ENCODE results near the gene MIOX.

MIOX gene

DNA sequence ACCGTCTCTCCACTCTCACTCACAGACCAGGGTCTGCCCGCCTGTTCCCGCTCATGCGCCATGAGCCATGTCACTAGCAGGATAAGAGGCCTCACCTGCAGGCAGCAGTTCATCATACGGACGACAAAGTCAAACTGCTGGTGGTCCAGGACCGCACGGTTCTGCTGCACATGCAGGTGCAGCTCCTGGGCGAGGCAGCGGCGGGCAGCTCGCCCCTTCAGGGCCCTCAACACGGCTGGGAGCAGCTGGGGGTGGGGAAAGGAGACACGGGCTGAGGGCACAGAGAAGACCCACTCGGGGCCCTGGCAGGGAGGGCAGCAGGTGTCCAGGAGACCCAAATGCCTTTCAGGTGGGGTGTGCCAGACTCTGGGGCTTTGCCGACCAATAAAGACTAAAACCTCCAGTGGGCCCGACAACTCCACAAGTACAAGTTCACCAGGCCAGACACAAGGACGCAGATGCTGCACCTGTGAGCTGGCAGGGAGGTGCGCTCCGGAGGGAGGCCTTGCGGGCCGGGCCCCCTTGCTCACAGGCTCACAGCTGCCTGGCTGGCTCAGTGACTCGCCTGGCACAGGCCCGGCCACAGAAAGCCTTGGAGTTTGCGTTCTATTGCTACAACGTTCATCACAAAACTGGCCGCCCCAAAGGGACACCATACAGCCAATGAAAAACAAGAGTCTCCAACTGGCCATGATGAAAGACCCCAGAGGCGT lies 23.3 kb upstream of the MIOX start:
- H3K4me3 ChIP-seq (ENCODE audit: low read length) = no peak overlapping the region
- no peak for DNase-seq (ENCODE audit: low read depth)
- TF ChIP-seq, protein P1, sequence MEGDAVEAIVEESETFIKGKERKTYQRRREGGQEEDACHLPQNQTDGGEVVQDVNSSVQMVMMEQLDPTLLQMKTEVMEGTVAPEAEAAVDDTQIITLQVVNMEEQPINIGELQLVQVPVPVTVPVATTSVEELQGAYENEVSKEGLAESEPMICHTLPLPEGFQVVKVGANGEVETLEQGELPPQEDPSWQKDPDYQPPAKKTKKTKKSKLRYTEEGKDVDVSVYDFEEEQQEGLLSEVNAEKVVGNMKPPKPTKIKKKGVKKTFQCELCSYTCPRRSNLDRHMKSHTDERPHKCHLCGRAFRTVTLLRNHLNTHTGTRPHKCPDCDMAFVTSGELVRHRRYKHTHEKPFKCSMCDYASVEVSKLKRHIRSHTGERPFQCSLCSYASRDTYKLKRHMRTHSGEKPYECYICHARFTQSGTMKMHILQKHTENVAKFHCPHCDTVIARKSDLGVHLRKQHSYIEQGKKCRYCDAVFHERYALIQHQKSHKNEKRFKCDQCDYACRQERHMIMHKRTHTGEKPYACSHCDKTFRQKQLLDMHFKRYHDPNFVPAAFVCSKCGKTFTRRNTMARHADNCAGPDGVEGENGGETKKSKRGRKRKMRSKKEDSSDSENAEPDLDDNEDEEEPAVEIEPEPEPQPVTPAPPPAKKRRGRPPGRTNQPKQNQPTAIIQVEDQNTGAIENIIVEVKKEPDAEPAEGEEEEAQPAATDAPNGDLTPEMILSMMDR (conservative IDR thresholded peaks at IDR 0.05; ENCODE audit: low read length) = no peak

DNA sequence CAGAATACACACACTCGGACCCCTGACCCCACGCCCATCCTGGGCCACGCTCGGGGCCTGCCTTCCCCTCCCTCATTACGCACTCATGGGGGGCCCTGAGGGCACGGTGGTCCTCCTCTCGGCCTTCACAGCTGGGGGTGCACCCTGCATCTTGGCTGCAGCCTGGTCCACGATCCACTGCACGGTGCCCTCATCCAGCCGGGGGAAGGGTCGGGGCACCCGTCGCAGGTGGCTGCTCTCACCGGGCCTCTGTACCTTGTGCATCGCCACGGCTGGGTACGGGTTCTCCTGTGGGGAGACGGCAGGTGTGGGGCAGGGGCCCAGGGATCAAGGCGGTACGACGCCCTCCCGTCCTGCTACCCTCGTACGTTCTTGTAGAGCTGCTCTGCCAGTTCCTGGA lies 22.2 kb upstream of the MIOX start:
- no peak for DNase-seq (ENCODE audit: low read depth)
- TF ChIP-seq, protein P1 (conservative IDR thresholded peaks at IDR 0.05; ENCODE audit: low read length) = no peak
- H3K4me3 ChIP-seq (ENCODE audit: low read length) = no peak overlapping the region

DNA sequence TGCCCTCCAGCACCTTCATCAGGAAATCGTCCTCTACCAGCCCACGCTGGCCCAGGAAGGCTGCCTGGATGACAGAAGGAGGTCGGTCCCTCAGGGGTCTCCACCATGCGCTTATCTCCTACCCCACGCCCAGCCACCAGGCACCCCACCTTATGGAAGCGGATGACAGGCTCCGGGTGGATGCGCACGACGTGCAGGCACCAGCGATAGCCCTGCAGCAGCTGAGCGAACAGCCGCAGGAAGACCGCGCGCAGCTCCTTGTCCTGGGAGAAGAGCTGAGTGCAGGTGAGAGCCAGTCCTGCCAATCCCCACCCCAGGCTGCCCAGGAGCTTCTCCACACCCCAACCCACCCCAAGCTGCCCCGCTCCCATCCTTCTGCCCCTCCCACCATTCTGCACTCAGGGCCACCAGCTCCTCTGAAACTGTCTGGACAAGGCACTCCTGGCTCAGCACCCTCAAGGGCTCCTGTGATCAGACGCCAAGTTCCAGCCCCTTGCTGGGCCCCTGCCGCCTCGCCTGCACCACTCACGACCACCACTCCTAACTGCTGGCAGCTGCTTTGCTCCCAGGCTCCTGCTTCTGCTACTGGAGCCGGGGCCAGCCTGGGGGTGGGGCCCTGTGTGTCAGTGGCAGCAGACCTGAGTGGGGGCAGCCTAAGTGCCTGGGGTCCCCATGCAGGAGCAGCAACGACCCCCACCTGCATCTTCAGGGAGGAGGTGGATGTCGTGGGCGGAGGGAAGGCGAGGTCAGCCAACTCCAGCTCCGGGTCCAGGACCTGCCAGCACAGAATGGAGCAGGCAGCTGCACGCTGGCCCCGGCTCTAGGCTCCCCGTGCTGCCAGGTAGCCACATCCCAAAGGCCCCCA lies 21.4 kb upstream of the MIOX start:
- TF ChIP-seq, protein P1 (conservative IDR thresholded peaks at IDR 0.05; ENCODE audit: low read length) = no peak
- no peak overlapping the region for H3K4me3 ChIP-seq (ENCODE audit: low read length)
- no peak for DNase-seq (ENCODE audit: low read depth)

DNA sequence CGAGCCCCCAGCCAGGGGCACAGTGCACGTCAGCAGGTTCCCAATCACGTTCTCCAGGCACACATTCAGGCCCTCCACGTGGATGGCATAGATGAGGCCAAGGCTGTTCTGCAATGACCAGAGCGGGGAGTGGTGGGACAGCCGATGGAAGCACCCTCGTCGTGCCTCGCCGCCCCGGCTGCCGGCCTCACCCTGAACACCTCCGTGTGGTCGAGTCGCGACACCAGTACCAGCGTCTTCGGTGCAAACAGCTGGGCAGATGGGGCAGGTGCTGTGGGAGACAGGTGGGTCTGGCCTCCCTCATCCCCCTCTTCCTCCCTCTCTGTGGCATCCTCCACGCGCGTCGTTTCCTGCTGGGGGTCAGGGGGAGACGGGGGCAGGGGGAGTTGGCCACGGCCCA lies 19.3 kb upstream of the MIOX start:
- no peak for DNase-seq (ENCODE audit: low read depth)
- H3K4me3 ChIP-seq (ENCODE audit: low read length) = no peak overlapping the region

DNA sequence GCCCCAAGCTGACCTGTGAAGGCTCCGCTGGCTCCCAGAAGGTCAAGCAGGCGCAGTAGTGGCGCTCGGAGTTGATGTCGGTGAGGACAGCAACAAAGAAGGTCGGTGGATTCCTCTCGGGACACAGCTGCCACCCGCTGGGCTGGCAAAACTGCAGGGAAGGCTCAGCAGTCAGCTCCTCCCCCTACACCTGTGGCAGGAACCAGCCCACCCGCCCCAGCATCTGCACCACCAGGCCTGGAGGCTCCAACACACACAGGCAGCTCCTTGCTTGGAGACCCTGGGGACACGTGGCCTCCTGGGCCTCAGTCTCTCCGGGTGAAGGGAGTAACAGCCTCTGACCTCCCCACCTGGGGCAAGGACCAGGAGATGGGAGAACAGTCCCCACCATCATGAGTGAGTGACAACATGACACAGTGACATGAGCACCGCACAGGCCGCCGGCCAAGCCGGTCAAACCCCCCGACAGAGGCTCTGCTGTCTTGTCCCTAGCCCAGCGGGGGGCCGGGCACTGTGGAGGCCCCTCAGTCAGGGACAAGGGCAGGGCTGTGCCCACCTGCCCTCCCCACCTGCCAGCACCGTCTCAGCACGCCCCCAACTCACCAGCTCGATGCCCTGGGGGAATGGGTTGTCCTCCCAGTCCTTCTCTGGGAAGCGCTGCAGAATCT lies 18.8 kb upstream of the MIOX start:
- TF ChIP-seq, protein P1 (conservative IDR thresholded peaks at IDR 0.05; ENCODE audit: low read length) = no peak
- H3K4me3 ChIP-seq (ENCODE audit: low read length) = no peak overlapping the region

More for the DNA sequence above, 19.3 kb upstream of the MIOX start:
- TF ChIP-seq, protein P1 (conservative IDR thresholded peaks at IDR 0.05; ENCODE audit: low read length) = no peak

DNA sequence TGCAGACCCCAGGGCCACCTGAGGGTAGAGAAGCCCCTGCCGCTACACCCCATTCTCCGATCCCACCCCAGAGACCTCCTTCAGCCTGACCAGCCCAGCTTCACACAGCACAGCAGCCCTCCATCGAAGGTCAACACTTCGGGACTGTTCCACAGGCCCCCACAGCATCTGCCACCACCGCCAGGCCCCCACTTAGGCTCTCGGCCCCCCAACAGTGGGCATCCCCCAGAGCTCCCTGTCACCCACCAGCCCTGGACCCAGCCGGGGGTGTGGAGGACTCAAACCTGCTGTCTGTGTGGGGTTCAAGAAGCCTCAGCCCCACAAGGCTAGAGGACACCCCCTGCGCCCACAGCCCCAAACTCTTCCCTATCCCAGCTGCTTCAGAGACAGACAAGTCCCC lies 18.0 kb upstream of the MIOX start:
- H3K4me3 ChIP-seq (ENCODE audit: low read length) = no peak overlapping the region
- TF ChIP-seq, protein P1 (conservative IDR thresholded peaks at IDR 0.05; ENCODE audit: low read length) = no peak
- DNase-seq (ENCODE audit: low read depth) = no peak

More for the DNA sequence above, 18.8 kb upstream of the MIOX start:
- no peak for DNase-seq (ENCODE audit: low read depth)

All from AG10803 (cell line).